HEK293 (cell line): ENCODE data around the gene B4GALNT1.

Experiments
- CTCF ChIA-PET: fragments of 350-600 bp; formaldehyde crosslinking; extraction: SDS; loops from one replicate; lab custom pipeline; 2021; ENCODE audit warnings: antibody characterized with exemption; lab: Yijun Ruan, JAX
- POLR2A ChIA-PET: fragments of 300-600 bp; formaldehyde crosslinking; extraction: SDS; loops from one replicate; lab custom pipeline; 2020; ENCODE audit warnings: antibody characterized with exemption, inconsistent platforms; lab: Yijun Ruan, JAX
- H3K27ac ChIP-seq: fragments of 200-500 bp; sonication (Bioruptor generic); 2 replicates; pipeline ENCODE4 v1.5.1; 2014; ENCODE audit warnings: low read depth, low read length, control low read depth, inconsistent platforms; ENCODE audit errors: extremely low read depth
- H3K36me3 ChIP-seq, 2 experiments: fragments of 200-500 bp in 1 of 2; sonication (Bioruptor generic) in 1 of 2; 1 replicate in 1 of 2; 2 replicates in 1 of 2; pipeline ENCODE4 v1.5.1; 2014 to 2017; ENCODE audit warnings: inconsistent platforms in 2 of 2, low read length in 2 of 2; ENCODE audit not compliant: control insufficient read depth in 2 of 2, insufficient read depth in 1 of 2
- H3K4me1 ChIP-seq: fragments of 200-500 bp; sonication (Bioruptor generic); 2 replicates; pipeline ENCODE4 v1.5.1; 2014; ENCODE audit warnings: mild to moderate bottlenecking, low read length, inconsistent platforms; ENCODE audit not compliant: control insufficient read depth, insufficient read depth
- H3K4me3 ChIP-seq: 2 replicates; pipeline ENCODE4 v1.5.1; 2011; ENCODE audit warnings: low read depth, mild to moderate bottlenecking, control low read depth, low read length, moderate library complexity
- H3K9me3 ChIP-seq: fragments of 200-500 bp; sonication (Bioruptor generic); 2 replicates; pipeline ENCODE4 v1.5.1; 2014; ENCODE audit warnings: low read depth, low read length, inconsistent platforms; ENCODE audit not compliant: control insufficient read depth, insufficient read depth
- GLIS1 ChIP-seq: fragments of 450-650 bp; formaldehyde crosslinking; IDR thresholded peaks from 2 replicates; pipeline ENCODE4 v1.5.1; 2016; ENCODE audit warnings: missing biosample characterization, missing genetic modification characterization
- GLIS2 ChIP-seq: fragments of 450-650 bp; formaldehyde crosslinking; IDR thresholded peaks from 2 replicates; pipeline ENCODE4 v1.5.1; 2016; ENCODE audit warnings: missing biosample characterization, missing genetic modification characterization
- MYNN ChIP-seq: fragments of 450-650 bp; formaldehyde crosslinking; IDR thresholded peaks from 2 replicates; pipeline ENCODE4 v1.5.1; 2016; ENCODE audit warnings: missing biosample characterization, missing genetic modification characterization, borderline replicate concordance
- PATZ1 ChIP-seq: fragments of 450-650 bp; formaldehyde crosslinking; IDR thresholded peaks from 2 replicates; pipeline ENCODE4 v1.5.1; 2016; ENCODE audit warnings: missing biosample characterization, missing genetic modification characterization
- SP7 ChIP-seq: fragments of 450-650 bp; formaldehyde crosslinking; IDR thresholded peaks from 2 replicates; pipeline ENCODE4 v1.5.1; 2016; ENCODE audit warnings: missing biosample characterization, missing genetic modification characterization
- ZBTB17 ChIP-seq: fragments of 450-650 bp; formaldehyde crosslinking; IDR thresholded peaks from 2 replicates; pipeline ENCODE4 v1.5.1; 2016; ENCODE audit warnings: missing biosample characterization, missing genetic modification characterization
- ZBTB26 ChIP-seq: fragments of 450-650 bp; formaldehyde crosslinking; optimal IDR thresholded peaks from 2 replicates; pipeline ENCODE3; 2016; ENCODE audit warnings: missing biosample characterization, mild to moderate bottlenecking, missing genetic modification characterization
- ZFHX2 ChIP-seq: fragments of 450-650 bp; formaldehyde crosslinking; conservative IDR thresholded peaks from 2 replicates; pipeline ENCODE4 v1.5.1; 2016; ENCODE audit warnings: missing biosample characterization, missing genetic modification characterization
- ZFP37 ChIP-seq: fragments of 450-650 bp; formaldehyde crosslinking; IDR thresholded peaks from 2 replicates; pipeline ENCODE4 v1.5.1; 2016; ENCODE audit warnings: missing biosample characterization, missing genetic modification characterization
- ZFP69B ChIP-seq: fragments of 450-650 bp; formaldehyde crosslinking; IDR thresholded peaks from 2 replicates; pipeline ENCODE4 v1.5.1; 2016; ENCODE audit warnings: missing biosample characterization, missing genetic modification characterization
- ZNF2 ChIP-seq: fragments of 450-650 bp; formaldehyde crosslinking; IDR thresholded peaks from 2 replicates; pipeline ENCODE4 v1.5.1; 2016; ENCODE audit warnings: missing biosample characterization, missing genetic modification characterization
- ZNF239 ChIP-seq: fragments of 450-650 bp; formaldehyde crosslinking; IDR thresholded peaks from 2 replicates; pipeline ENCODE4 v1.5.1; 2016; ENCODE audit warnings: missing biosample characterization, missing genetic modification characterization
- ZNF366 ChIP-seq: fragments of 450-650 bp; formaldehyde crosslinking; conservative IDR thresholded peaks from 2 replicates; pipeline ENCODE4 v1.5.1; 2016; ENCODE audit warnings: missing biosample characterization, missing genetic modification characterization
- ZNF398 ChIP-seq: fragments of 450-650 bp; formaldehyde crosslinking; IDR thresholded peaks from 2 replicates; pipeline ENCODE4 v1.5.1; 2017; ENCODE audit warnings: missing biosample characterization, missing genetic modification characterization
- ZNF501 ChIP-seq: fragments of 450-650 bp; formaldehyde crosslinking; IDR thresholded peaks from 2 replicates; pipeline ENCODE4 v1.5.1; 2016; ENCODE audit warnings: missing biosample characterization, missing genetic modification characterization
- ZNF561 ChIP-seq: fragments of 450-650 bp; IDR thresholded peaks from 2 replicates; pipeline ENCODE4 v1.5.1; 2018; ENCODE audit warnings: missing biosample characterization, missing genetic modification characterization, borderline replicate concordance
- ZNF610 ChIP-seq: fragments of 450-650 bp; formaldehyde crosslinking; IDR thresholded peaks from 2 replicates; pipeline ENCODE4 v1.5.1; 2016; ENCODE audit warnings: missing biosample characterization, missing genetic modification characterization, borderline replicate concordance
- ZNF654 ChIP-seq: fragments of 450-650 bp; formaldehyde crosslinking; IDR thresholded peaks from 2 replicates; pipeline ENCODE4 v1.5.1; 2016; ENCODE audit warnings: low read depth, missing biosample characterization, missing genetic modification characterization
- ZNF692 ChIP-seq: fragments of 450-650 bp; formaldehyde crosslinking; IDR thresholded peaks from 2 replicates; pipeline ENCODE4 v1.5.1; 2016; ENCODE audit warnings: missing biosample characterization, missing genetic modification characterization
- ZNF777 ChIP-seq: fragments of 450-650 bp; formaldehyde crosslinking; IDR thresholded peaks from 2 replicates; pipeline ENCODE4 v1.5.1; 2017; ENCODE audit warnings: missing biosample characterization, missing genetic modification characterization, borderline replicate concordance
- ZXDB ChIP-seq: fragments of 450-650 bp; formaldehyde crosslinking; IDR thresholded peaks from 2 replicates; pipeline ENCODE4 v1.5.1; 2016; ENCODE audit warnings: missing biosample characterization, missing genetic modification characterization

Gene B4GALNT1

GRCh38 chr12:57622293-57623245 is 10.4 kb downstream of the B4GALNT1 start:
- no peaks in the 10 kb centered on the region for H3K4me1 ChIP-seq
- TF ChIP-seq ZNF366 (tag by site-specific recombination) (peak; percentile 72), ZNF777 (tag by site-specific recombination) (no peak), ZNF398 (tag by site-specific recombination) (peak; percentile 41)
- TF ChIP-seq, all 188 proteins: peak for 2
- POLR2A ChIA-PET: no interaction called here
- CTCF ChIA-PET: interaction anchor here (0.6 to 4.5 kb wide), 18 partner anchors 8 to 159 kb away, joined by 3 to 113 read pairs (median 4); partner anchors contain the start of genes B4GALNT1, CYP27B1, DCTN2 and DTX3
- H3K36me3 ChIP-seq: peaks cover 0 to 44% of the 10 kb centered on the region in 2 experiments; a peak in 1 of 3 replicates
- no peak overlapping the region for H3K27ac ChIP-seq
- no peaks in the 10 kb centered on the region for H3K9me3 ChIP-seq
- no peak overlapping the region for H3K4me3 ChIP-seq

- Histone ChIP-seq H3K9me3 (no peaks in the 10 kb centered on the region), H3K27ac (no peak overlapping the region), H3K4me3 (peak overlapping the region; percentile 29), H3K36me3 (peaks cover 0 to 49% of the 10 kb centered on the region in 2 experiments; a peak in 1 of 3 replicates), H3K4me1 (no peaks in the 10 kb centered on the region)
- ChIA-PET CTCF (interaction anchor here (0.6 to 4.5 kb wide), 23 partner anchors 8 to 159 kb away, joined by 3 to 113 read pairs (median 4); partner anchors contain the start of genes B4GALNT1, CYP27B1, DCTN2 and DTX3), POLR2A (interaction anchor here (1.8 kb wide), 1 partner anchor 38 kb away, joined by 6 read pairs; no protein-coding TSS in a partner anchor)
- TF ChIP-seq ZFHX2 (tag by site-specific recombination) (peak; percentile 48), ZNF561 (tag by site-specific recombination) (no peak), PATZ1 (tag by site-specific recombination) (peak; percentile 35), SP7 (tag by site-specific recombination) (peak; percentile 48; the same call in 1 of the 2 replicates), ZNF239 (no peak), ZBTB17 (tag by site-specific recombination) (0 out of 2 replicates have a peak, but pooled peaks have one; percentile 28), ZXDB (0 out of 2 replicates have a peak, but pooled peaks have one; percentile 31), GLIS1 (tag by site-specific recombination) (peak; percentile 84), ZNF398 (tag by site-specific recombination) (no peak), ZFP69B (tag by site-specific recombination) (no peak), ZFP37 (peak; percentile 35; the same call in 1 of the 2 replicates), GLIS2 (tag by site-specific recombination) (peak; percentile 87), ZNF654 (peak; percentile 42), ZNF692 (tag by site-specific recombination) (no peak), ZNF2 (peak; percentile 61; the same call in 1 of the 2 replicates), ZNF501 (peak; percentile 41; the same call in 1 of the 2 replicates), MYNN (tag by site-specific recombination) (no peak), ZNF610 (no peak), ZNF777 (tag by site-specific recombination) (no peak), ZBTB26 (tag by site-specific recombination) (peak; percentile 52)
Observed at GRCh38 chr12:57621497-57622292, 11.3 kb downstream of the B4GALNT1 start.
